Panc1 (cell line): ENCODE results near the gene INIP.

Experiments used
- CTCF ChIP-seq: fragments of 450-650 bp; IDR thresholded peaks from 2 replicates; pipeline ENCODE4 v1.5.1; 2017; ENCODE audit warnings: mild to moderate bottlenecking
- TF ChIP-seq, protein P1 (sequence below), 2 experiments: IDR thresholded peaks; 2 replicates each; pipeline ENCODE4 v1.6.1; 2011 to 2012; ENCODE audit warnings: low read depth in 2 of 2, control low read depth in 1 of 2, low read length in 1 of 2, mild to moderate bottlenecking in 1 of 2, moderate library complexity in 1 of 2; ENCODE audit not compliant: insufficient read depth in 1 of 2

- no peak for TF ChIP-seq CTCF
- TF ChIP-seq, protein P1, sequence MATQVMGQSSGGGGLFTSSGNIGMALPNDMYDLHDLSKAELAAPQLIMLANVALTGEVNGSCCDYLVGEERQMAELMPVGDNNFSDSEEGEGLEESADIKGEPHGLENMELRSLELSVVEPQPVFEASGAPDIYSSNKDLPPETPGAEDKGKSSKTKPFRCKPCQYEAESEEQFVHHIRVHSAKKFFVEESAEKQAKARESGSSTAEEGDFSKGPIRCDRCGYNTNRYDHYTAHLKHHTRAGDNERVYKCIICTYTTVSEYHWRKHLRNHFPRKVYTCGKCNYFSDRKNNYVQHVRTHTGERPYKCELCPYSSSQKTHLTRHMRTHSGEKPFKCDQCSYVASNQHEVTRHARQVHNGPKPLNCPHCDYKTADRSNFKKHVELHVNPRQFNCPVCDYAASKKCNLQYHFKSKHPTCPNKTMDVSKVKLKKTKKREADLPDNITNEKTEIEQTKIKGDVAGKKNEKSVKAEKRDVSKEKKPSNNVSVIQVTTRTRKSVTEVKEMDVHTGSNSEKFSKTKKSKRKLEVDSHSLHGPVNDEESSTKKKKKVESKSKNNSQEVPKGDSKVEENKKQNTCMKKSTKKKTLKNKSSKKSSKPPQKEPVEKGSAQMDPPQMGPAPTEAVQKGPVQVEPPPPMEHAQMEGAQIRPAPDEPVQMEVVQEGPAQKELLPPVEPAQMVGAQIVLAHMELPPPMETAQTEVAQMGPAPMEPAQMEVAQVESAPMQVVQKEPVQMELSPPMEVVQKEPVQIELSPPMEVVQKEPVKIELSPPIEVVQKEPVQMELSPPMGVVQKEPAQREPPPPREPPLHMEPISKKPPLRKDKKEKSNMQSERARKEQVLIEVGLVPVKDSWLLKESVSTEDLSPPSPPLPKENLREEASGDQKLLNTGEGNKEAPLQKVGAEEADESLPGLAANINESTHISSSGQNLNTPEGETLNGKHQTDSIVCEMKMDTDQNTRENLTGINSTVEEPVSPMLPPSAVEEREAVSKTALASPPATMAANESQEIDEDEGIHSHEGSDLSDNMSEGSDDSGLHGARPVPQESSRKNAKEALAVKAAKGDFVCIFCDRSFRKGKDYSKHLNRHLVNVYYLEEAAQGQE (IDR thresholded peaks at IDR 0.05; ENCODE audit: insufficient read depth in 1 of 2, low read depth in 2 of 2, low read length in 1 of 2) = no peak
Measured at GRCh38 chr9:112648624-112649023, 69.3 kb downstream of the INIP start.
